Large intestine (tissue), 12 donors: Measurements from ENCODE around the gene GMDS. TPM values are rescaled to one million over a fixed set of nuclear protein-coding genes. Genes with fewer than 3 reads are reported as not detected.

Source experiments
- DNase-seq, 2 donors: peaks; one replicate each; pipeline versions ENCODE4 v3.0.0 to v3.0.0-alpha.2; 2013
- H3K27ac ChIP-seq: one replicate; pipeline ENCODE4 v1.5.1; 2013; ENCODE audit warnings: low read length
- H3K27me3 ChIP-seq: 2 replicates; pipeline ENCODE4 v1.6.1; 2013; ENCODE audit warnings: low read length; ENCODE audit not compliant: control insufficient read depth, insufficient read depth
- H3K36me3 ChIP-seq: 2 replicates; pipeline ENCODE4 v1.6.1; 2013; ENCODE audit warnings: low read length; ENCODE audit not compliant: control insufficient read depth, insufficient read depth
- H3K4me1 ChIP-seq: one replicate; pipeline ENCODE4 v1.6.1; 2013; ENCODE audit warnings: low read length; ENCODE audit not compliant: control insufficient read depth, insufficient read depth
- H3K4me3 ChIP-seq: one replicate; pipeline ENCODE4 v1.5.1; 2013; ENCODE audit warnings: low read length
- H3K9me3 ChIP-seq: one replicate; pipeline ENCODE4 v1.6.1; 2013; ENCODE audit warnings: mild to moderate bottlenecking, low read depth, low read length, moderate library complexity; ENCODE audit not compliant: control insufficient read depth
- WGBS: methylation state at CpG from one replicate; pipeline ENCODE4 v1.1.5; 2013; ENCODE audit warnings: low lambda C conversion rate; ENCODE audit not compliant: insufficient coverage; 5-methylcytosine and 5-hydroxymethylcytosine counted together
- long read RNA-seq, 11 donors: transcript quantifications; one replicate each; lab custom pipeline, GENCODE V29; 2026
- polyA plus RNA-seq: library from polyadenylated mRNA; unstranded; fragments of 120-200 nt; gene quantifications from one replicate; pipeline ENCODE4 v1.2.1, GENCODE V29; 2013

GMDS gene
- polyA plus RNA-seq: 58.9 TPM
- long read RNA-seq, donor 1, transcript GMDS-202 (11 exons, 1,752 nt): major isoform, 9 of 9 reads
- long read RNA-seq, donor 1, partial matches to known transcripts: 0 of 9 reads
- long read RNA-seq, donor 1, other reads (novel, unspliced or antisense): 0 of 9 reads
- long read RNA-seq, donor 2, transcript GMDS-202 (11 exons, 1,752 nt): major isoform, 18 of 18 reads
- long read RNA-seq, donor 2, partial matches to known transcripts: 0 of 18 reads
- long read RNA-seq, donor 2, other reads (novel, unspliced or antisense): 0 of 18 reads
- long read RNA-seq, donor 3, transcript GMDS-202 (11 exons, 1,752 nt): major isoform, 25 of 30 reads
- long read RNA-seq, donor 3, partial matches to known transcripts: 5 of 30 reads
- long read RNA-seq, donor 3, other reads (novel, unspliced or antisense): 0 of 30 reads
- long read RNA-seq, donor 4, partial matches to known transcripts: 0 of 2 reads
- long read RNA-seq, donor 4, other reads (novel, unspliced or antisense): 0 of 2 reads
- long read RNA-seq, donor 5, transcript GMDS-202 (11 exons, 1,752 nt): major isoform, 12 of 12 reads
- long read RNA-seq, donor 5, partial matches to known transcripts: 0 of 12 reads
- long read RNA-seq, donor 5, other reads (novel, unspliced or antisense): 0 of 12 reads
- long read RNA-seq, donor 6, transcript GMDS-202 (11 exons, 1,752 nt): major isoform, 21 of 22 reads
- long read RNA-seq, donor 6, partial matches to known transcripts: 0 of 22 reads
- long read RNA-seq, donor 6, other reads (novel, unspliced or antisense): 0 of 22 reads
- long read RNA-seq, donor 7, transcript GMDS-202 (11 exons, 1,752 nt): major isoform, 15 of 15 reads
- long read RNA-seq, donor 7, partial matches to known transcripts: 0 of 15 reads
- long read RNA-seq, donor 7, other reads (novel, unspliced or antisense): 0 of 15 reads
- long read RNA-seq, donor 8, transcript GMDS-202 (11 exons, 1,752 nt): major isoform, 25 of 32 reads
- long read RNA-seq, donor 8, partial matches to known transcripts: 7 of 32 reads
- long read RNA-seq, donor 8, other reads (novel, unspliced or antisense): 0 of 32 reads
- long read RNA-seq, donor 9, transcript GMDS-202 (11 exons, 1,752 nt): major isoform, 9 of 9 reads
- long read RNA-seq, donor 9, partial matches to known transcripts: 0 of 9 reads
- long read RNA-seq, donor 9, other reads (novel, unspliced or antisense): 0 of 9 reads
- long read RNA-seq, donor 10, transcript GMDS-202 (11 exons, 1,752 nt): major isoform, 15 of 16 reads
- long read RNA-seq, donor 10, partial matches to known transcripts: 0 of 16 reads
- long read RNA-seq, donor 10, other reads (novel, unspliced or antisense): 0 of 16 reads
- long read RNA-seq, donor 11, transcript GMDS-202 (11 exons, 1,752 nt): major isoform, 8 of 8 reads
- long read RNA-seq, donor 11, partial matches to known transcripts: 0 of 8 reads
- long read RNA-seq, donor 11, other reads (novel, unspliced or antisense): 0 of 8 reads

GRCh38 chr6:2245103-2245876 lies at the start of gene GMDS:
GMDS (minus strand) TSS chr6:2245605.
- peak; percentile 92 to 94 for DNase-seq
- Histone ChIP-seq H3K27ac (peak within 1 kb of the TSS; percentile 100), H3K4me1 (peaks cover 15% of the 10 kb centered on the region), H3K9me3 (no peaks in the 10 kb centered on the region), H3K27me3 (no peaks in the 10 kb centered on the region), H3K4me3 (peak within 1 kb of the TSS; percentile 90), H3K36me3 (peaks cover 14% of the 10 kb centered on the region)
- WGBS: no CpG with 5 or more reads among the region's 97 CpGs

GRCh38 chr6:2285510-2285909 lies 40.1 kb upstream of the GMDS start:
- H3K36me3 ChIP-seq: peaks cover 5% of the 10 kb centered on the region
- peaks cover 23% of the 10 kb centered on the region for H3K9me3 ChIP-seq
- no peak overlapping the region for H3K27ac ChIP-seq
- no peak for DNase-seq
- WGBS: 100% methylated on average over 1 of the region's 1 CpG
- H3K4me3 ChIP-seq: no peak overlapping the region
- no peaks in the 10 kb centered on the region for H3K4me1 ChIP-seq
- no peaks in the 10 kb centered on the region for H3K27me3 ChIP-seq

GRCh38 chr6:2275892-2276242 lies 30.5 kb upstream of the GMDS start:
- Histone ChIP-seq H3K36me3 (peaks cover 20% of the 10 kb centered on the region), H3K27ac (no peak overlapping the region), H3K27me3 (no peaks in the 10 kb centered on the region), H3K4me3 (no peak overlapping the region), H3K4me1 (no peaks in the 10 kb centered on the region), H3K9me3 (peaks cover 14% of the 10 kb centered on the region)
- DNase-seq: no peak
- WGBS: 80% methylated on average over 1 of the region's 2 CpGs

GRCh38 chr6:2274981-2275891 lies 29.8 kb upstream of the GMDS start:
- no peak overlapping the region for H3K27ac ChIP-seq
- no peak for DNase-seq
- H3K9me3 ChIP-seq: peaks cover 8% of the 10 kb centered on the region
- no peaks in the 10 kb centered on the region for H3K4me1 ChIP-seq
- WGBS: 71% methylated on average over 1 of the region's 8 CpGs
- no peaks in the 10 kb centered on the region for H3K27me3 ChIP-seq
- H3K36me3 ChIP-seq: peaks cover 20% of the 10 kb centered on the region
- no peak overlapping the region for H3K4me3 ChIP-seq

GRCh38 chr6:2272696-2273095 lies 27.3 kb upstream of the GMDS start:
- no peak overlapping the region for H3K4me3 ChIP-seq
- no peak overlapping the region for H3K27ac ChIP-seq
- peaks cover 28% of the 10 kb centered on the region for H3K36me3 ChIP-seq
- no peak for DNase-seq
- no CpG with 5 or more reads among the region's 3 CpGs for WGBS
- no peaks in the 10 kb centered on the region for H3K9me3 ChIP-seq
- H3K4me1 ChIP-seq: peaks cover 4% of the 10 kb centered on the region
- H3K27me3 ChIP-seq: no peaks in the 10 kb centered on the region

GRCh38 chr6:2270054-2270453 lies 24.6 kb upstream of the GMDS start:
- H3K36me3 ChIP-seq: peaks cover 32% of the 10 kb centered on the region
- WGBS: 90% methylated on average over 2 of the region's 3 CpGs
- H3K4me1 ChIP-seq: peaks cover 4% of the 10 kb centered on the region
- no peaks in the 10 kb centered on the region for H3K9me3 ChIP-seq
- peak; percentile 22 to 57 for DNase-seq
- H3K4me3 ChIP-seq: no peak overlapping the region
- H3K27ac ChIP-seq: no peak overlapping the region
- no peaks in the 10 kb centered on the region for H3K27me3 ChIP-seq

- Histone ChIP-seq H3K9me3 (no peaks in the 10 kb centered on the region), H3K27me3 (no peaks in the 10 kb centered on the region), H3K36me3 (peaks cover 28% of the 10 kb centered on the region), H3K4me1 (peaks cover 4% of the 10 kb centered on the region), H3K27ac (no peak overlapping the region), H3K4me3 (no peak overlapping the region)
- WGBS: no CpG with 5 or more reads among the region's 1 CpG
- no peak for DNase-seq
Measured at GRCh38 chr6:2266841-2267240, 21.4 kb upstream of the GMDS start.

- 90% methylated on average over 2 of the region's 3 CpGs for WGBS
- Histone ChIP-seq H3K9me3 (no peaks in the 10 kb centered on the region), H3K4me1 (peaks cover 4% of the 10 kb centered on the region), H3K27me3 (no peaks in the 10 kb centered on the region), H3K36me3 (peaks cover 27% of the 10 kb centered on the region), H3K27ac (no peak overlapping the region), H3K4me3 (no peak overlapping the region)
- DNase-seq: no peak
Measured at GRCh38 chr6:2266031-2266795, 20.8 kb upstream of the GMDS start.
